BE2C (cell line): ENCODE results near the gene HS3ST5.

Source experiments
- DNase-seq: peaks from one replicate; pipeline ENCODE4 v3.0.0-alpha.2; 2020
- H3K27me3 ChIP-seq: fragments of 250-450 bp; sonication (Bioruptor Pico); 2 replicates; pipeline ENCODE4 v1.5.1; 2020; ENCODE audit warnings: mild to moderate bottlenecking
- H3K36me3 ChIP-seq: fragments of 250-450 bp; sonication (Bioruptor Pico); 2 replicates; pipeline ENCODE4 v1.5.1; 2020; ENCODE audit warnings: mild to moderate bottlenecking
- H3K4me1 ChIP-seq: fragments of 250-450 bp; sonication (Bioruptor Pico); 2 replicates; pipeline ENCODE4 v1.5.1; 2020
- H3K4me3 ChIP-seq: 2 replicates; pipeline ENCODE4 v1.5.1; 2011; ENCODE audit warnings: low read depth, low read length
- H3K9me3 ChIP-seq: fragments of 250-450 bp; sonication (Bioruptor Pico); 2 replicates; pipeline ENCODE4 v1.5.1; 2020
- TF ChIP-seq, protein P1 (sequence below): IDR thresholded peaks from 2 replicates; pipeline ENCODE4 v1.5.1; 2012; ENCODE audit warnings: mild to moderate bottlenecking, low read depth, low read length

The HS3ST5 gene

GRCh38 chr6:114280239-114280982 lies 62.4 kb downstream of the HS3ST5 start:
- Histone ChIP-seq H3K4me1 (peaks cover 41% of the 10 kb centered on the region), H3K4me3 (no peak overlapping the region), H3K27me3 (no peaks in the 10 kb centered on the region), H3K9me3 (no peaks in the 10 kb centered on the region), H3K36me3 (peaks cover 5% of the 10 kb centered on the region)
- no peak for DNase-seq
- TF ChIP-seq, protein P1, sequence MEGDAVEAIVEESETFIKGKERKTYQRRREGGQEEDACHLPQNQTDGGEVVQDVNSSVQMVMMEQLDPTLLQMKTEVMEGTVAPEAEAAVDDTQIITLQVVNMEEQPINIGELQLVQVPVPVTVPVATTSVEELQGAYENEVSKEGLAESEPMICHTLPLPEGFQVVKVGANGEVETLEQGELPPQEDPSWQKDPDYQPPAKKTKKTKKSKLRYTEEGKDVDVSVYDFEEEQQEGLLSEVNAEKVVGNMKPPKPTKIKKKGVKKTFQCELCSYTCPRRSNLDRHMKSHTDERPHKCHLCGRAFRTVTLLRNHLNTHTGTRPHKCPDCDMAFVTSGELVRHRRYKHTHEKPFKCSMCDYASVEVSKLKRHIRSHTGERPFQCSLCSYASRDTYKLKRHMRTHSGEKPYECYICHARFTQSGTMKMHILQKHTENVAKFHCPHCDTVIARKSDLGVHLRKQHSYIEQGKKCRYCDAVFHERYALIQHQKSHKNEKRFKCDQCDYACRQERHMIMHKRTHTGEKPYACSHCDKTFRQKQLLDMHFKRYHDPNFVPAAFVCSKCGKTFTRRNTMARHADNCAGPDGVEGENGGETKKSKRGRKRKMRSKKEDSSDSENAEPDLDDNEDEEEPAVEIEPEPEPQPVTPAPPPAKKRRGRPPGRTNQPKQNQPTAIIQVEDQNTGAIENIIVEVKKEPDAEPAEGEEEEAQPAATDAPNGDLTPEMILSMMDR: no peak

GRCh38 chr6:114277220-114277619 lies 65.6 kb downstream of the HS3ST5 start:
- no peaks in the 10 kb centered on the region for H3K27me3 ChIP-seq
- TF ChIP-seq, protein P1: no peak
- H3K9me3 ChIP-seq: no peaks in the 10 kb centered on the region
- no peak overlapping the region for H3K4me3 ChIP-seq
- H3K4me1 ChIP-seq: peaks cover 50% of the 10 kb centered on the region
- peaks cover 5% of the 10 kb centered on the region for H3K36me3 ChIP-seq
- no peak for DNase-seq

GRCh38 chr6:114276783-114277182 lies 66.0 kb downstream of the HS3ST5 start:
- TF ChIP-seq, protein P1: no peak
- Histone ChIP-seq H3K36me3 (peaks cover 5% of the 10 kb centered on the region), H3K4me3 (no peak overlapping the region), H3K9me3 (no peaks in the 10 kb centered on the region), H3K4me1 (peaks cover 55% of the 10 kb centered on the region), H3K27me3 (no peaks in the 10 kb centered on the region)
- no peak for DNase-seq

- peaks cover 5% of the 10 kb centered on the region for H3K36me3 ChIP-seq
- DNase-seq: no peak
- TF ChIP-seq, protein P1: no peak
- H3K4me1 ChIP-seq: peaks cover 50% of the 10 kb centered on the region
- H3K4me3 ChIP-seq: no peak overlapping the region
- H3K27me3 ChIP-seq: no peaks in the 10 kb centered on the region
- H3K9me3 ChIP-seq: no peaks in the 10 kb centered on the region
Observed at GRCh38 chr6:114274836-114275235, 68.0 kb downstream of the HS3ST5 start.

DNA sequence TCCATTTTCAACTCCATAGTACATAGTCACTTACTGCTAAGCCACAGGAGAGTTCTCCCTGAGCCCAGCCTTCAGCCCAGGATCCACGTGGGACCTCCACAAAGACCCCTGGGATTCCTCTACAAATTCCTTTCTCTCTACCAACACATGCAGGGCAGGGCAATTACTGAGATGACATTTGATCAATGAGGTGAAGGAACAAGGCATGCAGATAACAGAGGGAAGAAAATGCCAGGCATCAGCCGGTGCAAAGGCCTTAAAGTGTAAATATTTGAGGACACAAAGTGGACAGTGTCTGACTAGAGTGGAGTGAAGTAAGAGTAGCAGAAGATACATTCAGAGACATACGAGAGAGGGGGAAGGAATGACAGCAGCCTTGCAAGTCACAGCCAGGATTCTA lies 70.2 kb downstream of the HS3ST5 start:
- no peak for DNase-seq

GRCh38 chr6:114271405-114271804 lies 71.4 kb downstream of the HS3ST5 start:
- no peaks in the 10 kb centered on the region for H3K9me3 ChIP-seq
- H3K27me3 ChIP-seq: no peaks in the 10 kb centered on the region
- no peak overlapping the region for H3K4me3 ChIP-seq
- H3K36me3 ChIP-seq: peaks cover 5% of the 10 kb centered on the region
- DNase-seq: no peak
- H3K4me1 ChIP-seq: peaks cover 40% of the 10 kb centered on the region
- TF ChIP-seq, protein P1: no peak

More for the DNA sequence above, 70.2 kb downstream of the HS3ST5 start:
- H3K9me3 ChIP-seq: no peaks in the 10 kb centered on the region
- H3K27me3 ChIP-seq: no peaks in the 10 kb centered on the region
- peaks cover 48% of the 10 kb centered on the region for H3K4me1 ChIP-seq
- TF ChIP-seq, protein P1: no peak
- peaks cover 5% of the 10 kb centered on the region for H3K36me3 ChIP-seq
- H3K4me3 ChIP-seq: no peak overlapping the region
